GM12878 (cell line): ENCODE data around the gene PGAM1. TPM values are rescaled to one million over a fixed set of nuclear protein-coding genes. Genes with fewer than 3 reads are reported as not detected.

Experiments
- ATAC-seq: fragments of 200-7000 bp; cut with Tn5 transposase; 3 replicates; pipeline ENCODE4 v1.9.1; 2020; ENCODE audit warnings: mild to moderate bottlenecking, moderate library complexity
- BruUV-seq: library from RNA; stranded (reverse); fragments of 400-500 nt; replicated peaks from 2 replicates; lab custom pipeline; 2021; lab: Mats Ljungman, UMichigan
- CTCF ChIA-PET: fragments of 300-600 bp; sonication (Branson Sonifier 250); formaldehyde crosslinking; extraction: SDS; loops from one replicate; lab custom pipeline; 2021; ENCODE audit warnings: inconsistent platforms; lab: Yijun Ruan, JAX
- POLR2A ChIA-PET: fragments of 350-600 bp; formaldehyde crosslinking; extraction: SDS; loops from one replicate; lab custom pipeline; 2021; ENCODE audit warnings: inconsistent platforms; lab: Charles Lee
- RAD21 ChIA-PET: fragments of 300-600 bp; sonication (Branson Sonifier 250); formaldehyde crosslinking; loops from one replicate; lab custom pipeline; 2023; ENCODE audit warnings: antibody characterized with exemption; ENCODE audit not compliant: unreplicated experiment; lab: Charles Lee
- SMC1A ChIA-PET: fragments of 300-600 bp; sonication (Branson Sonifier 250); formaldehyde crosslinking; loops from one replicate; lab custom pipeline; 2023; ENCODE audit not compliant: unreplicated experiment, uncharacterized antibody; lab: Charles Lee
- DNase-seq: peaks from one replicate; pipeline ENCODE4 v3.0.0-alpha.2; 2011; ENCODE audit warnings: low read depth, low spot score
- FAIRE-seq: peaks from 3 replicates; lab custom pipeline; 2011; peaks lifted over from hg19 to GRCh38; lab: Jason Lieb, UNC
- H2AFZ ChIP-seq: 2 replicates; pipeline ENCODE4 v1.6.0; 2011; ENCODE audit warnings: low read depth, low read length, control low read depth; ENCODE audit not compliant: control insufficient read depth
- H3K27ac ChIP-seq: 2 replicates; pipeline ENCODE4 v1.5.1; 2011; ENCODE audit warnings: control low read depth; ENCODE audit not compliant: control insufficient read depth, insufficient read depth
- H3K27me3 ChIP-seq, 2 experiments: replicated peaks in 1 of 2; 2 replicates each; pipeline versions ENCODE4 v1.6.0 to v1.6.1; 2011; ENCODE audit warnings: low read length in 1 of 2; ENCODE audit not compliant: control insufficient read depth in 2 of 2, insufficient read depth in 2 of 2
- H3K36me3 ChIP-seq, 2 experiments: 2 replicates each; pipeline ENCODE4 v1.5.1; 2011; ENCODE audit warnings: low read length in 1 of 2; ENCODE audit not compliant: control insufficient read depth in 2 of 2, insufficient read depth in 2 of 2
- H3K4me1 ChIP-seq: 2 replicates; pipeline ENCODE4 v1.6.1; 2011; ENCODE audit warnings: mild to moderate bottlenecking, low read length, moderate library complexity, mixed read lengths; ENCODE audit not compliant: control insufficient read depth, insufficient read depth
- H3K4me2 ChIP-seq: 2 replicates; pipeline ENCODE4 v1.6.0; 2011; ENCODE audit warnings: control low read depth; ENCODE audit not compliant: control insufficient read depth, insufficient read depth
- H3K4me3 ChIP-seq: fragments of 200-600 bp; sonication (generic); 2 replicates; pipeline ENCODE4 v1.5.1; 2016
- H3K79me2 ChIP-seq: 2 replicates; pipeline ENCODE4 v1.6.0; 2011; ENCODE audit warnings: low read length; ENCODE audit not compliant: control insufficient read depth, insufficient read depth
- H3K9ac ChIP-seq: 2 replicates; pipeline ENCODE4 v1.8.0; 2011; ENCODE audit warnings: low read length, control low read depth, mixed read lengths; ENCODE audit not compliant: control insufficient read depth, insufficient read depth
- H3K9me3 ChIP-seq: replicated peaks from 3 replicates; pipeline ENCODE4 v1.5.1; 2011; ENCODE audit warnings: mild to moderate bottlenecking, low read length; ENCODE audit not compliant: control insufficient read depth, insufficient read depth
- H4K20me1 ChIP-seq: 2 replicates; pipeline ENCODE4 v1.6.0; 2011; ENCODE audit not compliant: control insufficient read depth, insufficient read depth
- ATF7 ChIP-seq: fragments of 450-650 bp; IDR thresholded peaks from 2 replicates; pipeline ENCODE4 v1.6.1; 2016; ENCODE audit warnings: low read depth, mild to moderate bottlenecking
- BRCA1 ChIP-seq: IDR thresholded peaks from 2 replicates; pipeline ENCODE4 v1.6.1; 2011; ENCODE audit warnings: low read depth, low read length, improper control_type of control experiment
- CEBPB ChIP-seq, 2 experiments: fragments of 150-350 bp in 1 of 2; IDR thresholded peaks; 2 replicates each; pipeline ENCODE4 v1.6.1; 2012 to 2014; ENCODE audit warnings: low read depth in 2 of 2, low read length in 2 of 2, borderline replicate concordance in 1 of 2, inconsistent platforms in 1 of 2
- ETV6 ChIP-seq, 2 experiments: fragments of 450-650 bp in 1 of 2; IDR thresholded peaks in 1 of 2; conservative IDR thresholded peaks in 1 of 2; 2 replicates each; pipeline ENCODE4 v1.6.1; 2014; ENCODE audit warnings: antibody characterized with exemption in 1 of 2, borderline replicate concordance in 1 of 2, low read depth in 1 of 2, mild to moderate bottlenecking in 1 of 2, moderate library complexity in 1 of 2
- JUND ChIP-seq: IDR thresholded peaks from 2 replicates; pipeline ENCODE4 v1.6.1; 2012; ENCODE audit warnings: low read depth, mild to moderate bottlenecking, low read length, improper control_type of control experiment, moderate library complexity
- POLR2AphosphoS5 ChIP-seq: IDR thresholded peaks from 2 replicates; pipeline ENCODE4 v1.6.1; 2011; ENCODE audit warnings: mild to moderate bottlenecking, low read length, inconsistent platforms
- RBBP5 ChIP-seq: fragments of 200-600 bp; sonication (generic); conservative IDR thresholded peaks from 2 replicates; pipeline ENCODE4 v1.6.1; 2016
- SMC3 ChIP-seq: IDR thresholded peaks from 2 replicates; pipeline ENCODE4 v1.6.1; 2011; ENCODE audit warnings: low read length, improper control_type of control experiment, borderline replicate concordance
- SREBF2 ChIP-seq: IDR thresholded peaks from 2 replicates; pipeline ENCODE4 v1.6.1; 2012; ENCODE audit warnings: mild to moderate bottlenecking, low read length
- TCF3 ChIP-seq: IDR thresholded peaks from 2 replicates; pipeline ENCODE4 v1.6.1; 2012; ENCODE audit warnings: low read depth, mild to moderate bottlenecking, low read length, borderline replicate concordance; ENCODE audit not compliant: insufficient read depth
- ZBTB40 ChIP-seq: fragments of 450-650 bp; IDR thresholded peaks from 2 replicates; pipeline ENCODE4 v1.6.1; 2016; ENCODE audit warnings: mild to moderate bottlenecking, moderate library complexity, borderline replicate concordance
- ZNF622 ChIP-seq: fragments of 450-650 bp; IDR thresholded peaks from 2 replicates; pipeline ENCODE4 v1.6.1; 2017; ENCODE audit warnings: mild to moderate bottlenecking, inconsistent platforms
- in situ Hi-C: fragments of 300-500 bp; cut with MboI; formaldehyde crosslinking; loops from 9 replicates; pipeline ENCODE4 v1.14.3; 2018; ENCODE audit warnings: mixed read lengths
- intact Hi-C: fragments of 100-400 bp; cut with micrococcal nuclease; formaldehyde crosslinking; loops from one replicate; pipeline ENCODE4 v1.14.2; 2022; ENCODE audit not compliant: unreplicated experiment
- polyA plus RNA-seq, 11 experiments: library from polyadenylated mRNA; depleted of rRNA in 4 of 11; unstranded in 6 of 11; stranded (reverse) in 5 of 11; fragments of >200 nt; fragmentation: Nextera tagmentation in 4 of 11; fragmentation: Illumina TruSeq in 1 of 11; extraction: Ambion mirVana in 4 of 11; extraction: Trizol in 1 of 11; gene quantifications; 1 replicate in 1 of 11; 2 replicates in 10 of 11; pipeline versions ENCODE4 v1.2.1 to v1.2.3, GENCODE V29; 2011 to 2016; ENCODE audit warnings: inconsistent platforms in 2 of 11, missing spikeins in 2 of 11, low read depth in 1 of 11
- total RNA-seq, 4 experiments: library from RNA; depleted of rRNA in 3 of 4; stranded (reverse); fragments of >200 nt in 3 of 4; fragmentation: Illumina TruSeq in 1 of 4; extraction: Trizol in 1 of 4; gene quantifications; 2 replicates each; pipeline versions ENCODE4 v1.2.1 to v1.2.3, GENCODE V29; 2013 to 2021
- TF ChIP-seq, protein P1 (sequence below): IDR thresholded peaks from 2 replicates; pipeline ENCODE4 v1.6.1; 2011; ENCODE audit warnings: low read depth, low read length, improper control_type of control experiment, borderline replicate concordance
- TF ChIP-seq, protein P2 (sequence below): fragments of 450-650 bp; formaldehyde crosslinking; IDR thresholded peaks from 2 replicates; pipeline ENCODE4 v1.4.0; 2020; ENCODE audit warnings: mild to moderate bottlenecking, moderate library complexity
- TF ChIP-seq, protein P3 (sequence below): IDR thresholded peaks from 2 replicates; pipeline ENCODE4 v1.6.1; 2012; ENCODE audit warnings: low read depth, low read length, improper control_type of control experiment

The PGAM1 gene
- total and polyA plus RNA-seq, 10 of the 15 experiments (the other 5 are each of a cell fraction or from before 2014, with no cell fraction given), result 115 to 1,362 (median 744) TPM

- no peaks in the 10 kb centered on the region for H4K20me1 ChIP-seq
- no peak overlapping the region for H3K27ac ChIP-seq
- ChIA-PET SMC1A (no interaction called here), RAD21 (interaction anchor here (0.7 kb wide), 1 partner anchor 11 kb away, joined by 3 read pairs; no protein-coding TSS in a partner anchor), POLR2A (no interaction called here), CTCF (interaction anchor here (1.5 kb wide), 1 partner anchor 150 kb away, joined by 4 read pairs; no protein-coding TSS in a partner anchor)
- H3K4me1 ChIP-seq, result no peaks in the 10 kb centered on the region
- no peak for FAIRE-seq
- no peak for DNase-seq
- intact Hi-C loops, result no loop called here
- no peak overlapping the region for H2AFZ ChIP-seq
- H3K4me2 ChIP-seq, result no peak overlapping the region
- in situ Hi-C loops, result no loop called here
- H3K27me3 ChIP-seq, result no peaks in the 10 kb centered on the region
- no peaks in the 10 kb centered on the region for H3K36me3 ChIP-seq
- no peak overlapping the region for H3K9ac ChIP-seq
- H3K79me2 ChIP-seq, result peaks cover 10% of the 10 kb centered on the region
- ATAC-seq, result no peak
- no peak overlapping the region for H3K4me3 ChIP-seq
- H3K9me3 ChIP-seq, result no peaks in the 10 kb centered on the region
- BruUV-seq, result no TSS peak
- TF ChIP-seq, protein P1, sequence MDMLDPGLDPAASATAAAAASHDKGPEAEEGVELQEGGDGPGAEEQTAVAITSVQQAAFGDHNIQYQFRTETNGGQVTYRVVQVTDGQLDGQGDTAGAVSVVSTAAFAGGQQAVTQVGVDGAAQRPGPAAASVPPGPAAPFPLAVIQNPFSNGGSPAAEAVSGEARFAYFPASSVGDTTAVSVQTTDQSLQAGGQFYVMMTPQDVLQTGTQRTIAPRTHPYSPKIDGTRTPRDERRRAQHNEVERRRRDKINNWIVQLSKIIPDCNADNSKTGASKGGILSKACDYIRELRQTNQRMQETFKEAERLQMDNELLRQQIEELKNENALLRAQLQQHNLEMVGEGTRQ, result no peak
- TF ChIP-seq CEBPB (IDR thresholded peaks at IDR 0.05; ENCODE audit: borderline replicate concordance in 1 of 2, low read depth in 2 of 2, low read length in 2 of 2) (no peak), ZBTB40 (no peak), SMC3 (no peak), BRCA1 (no peak), ZNF622 (no peak), ATF7 (no peak), ETV6 (conservative IDR thresholded peaks at IDR 0.05 in 1 of 2, IDR thresholded peaks at IDR 0.05 in 1 of 2; ENCODE audit: borderline replicate concordance in 1 of 2, low read depth in 1 of 2) (no peak), JUND (no peak), TCF3 (no peak), SREBF2 (no peak), POLR2AphosphoS5 (no peak), RBBP5 (no peak)
- TF ChIP-seq, protein P2, sequence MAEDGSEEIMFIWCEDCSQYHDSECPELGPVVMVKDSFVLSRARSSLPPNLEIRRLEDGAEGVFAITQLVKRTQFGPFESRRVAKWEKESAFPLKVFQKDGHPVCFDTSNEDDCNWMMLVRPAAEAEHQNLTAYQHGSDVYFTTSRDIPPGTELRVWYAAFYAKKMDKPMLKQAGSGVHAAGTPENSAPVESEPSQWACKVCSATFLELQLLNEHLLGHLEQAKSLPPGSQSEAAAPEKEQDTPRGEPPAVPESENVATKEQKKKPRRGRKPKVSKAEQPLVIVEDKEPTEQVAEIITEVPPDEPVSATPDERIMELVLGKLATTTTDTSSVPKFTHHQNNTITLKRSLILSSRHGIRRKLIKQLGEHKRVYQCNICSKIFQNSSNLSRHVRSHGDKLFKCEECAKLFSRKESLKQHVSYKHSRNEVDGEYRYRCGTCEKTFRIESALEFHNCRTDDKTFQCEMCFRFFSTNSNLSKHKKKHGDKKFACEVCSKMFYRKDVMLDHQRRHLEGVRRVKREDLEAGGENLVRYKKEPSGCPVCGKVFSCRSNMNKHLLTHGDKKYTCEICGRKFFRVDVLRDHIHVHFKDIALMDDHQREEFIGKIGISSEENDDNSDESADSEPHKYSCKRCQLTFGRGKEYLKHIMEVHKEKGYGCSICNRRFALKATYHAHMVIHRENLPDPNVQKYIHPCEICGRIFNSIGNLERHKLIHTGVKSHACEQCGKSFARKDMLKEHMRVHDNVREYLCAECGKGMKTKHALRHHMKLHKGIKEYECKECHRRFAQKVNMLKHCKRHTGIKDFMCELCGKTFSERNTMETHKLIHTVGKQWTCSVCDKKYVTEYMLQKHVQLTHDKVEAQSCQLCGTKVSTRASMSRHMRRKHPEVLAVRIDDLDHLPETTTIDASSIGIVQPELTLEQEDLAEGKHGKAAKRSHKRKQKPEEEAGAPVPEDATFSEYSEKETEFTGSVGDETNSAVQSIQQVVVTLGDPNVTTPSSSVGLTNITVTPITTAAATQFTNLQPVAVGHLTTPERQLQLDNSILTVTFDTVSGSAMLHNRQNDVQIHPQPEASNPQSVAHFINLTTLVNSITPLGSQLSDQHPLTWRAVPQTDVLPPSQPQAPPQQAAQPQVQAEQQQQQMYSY (CRISPR knock-in tag), result no peak
- TF ChIP-seq, protein P3, sequence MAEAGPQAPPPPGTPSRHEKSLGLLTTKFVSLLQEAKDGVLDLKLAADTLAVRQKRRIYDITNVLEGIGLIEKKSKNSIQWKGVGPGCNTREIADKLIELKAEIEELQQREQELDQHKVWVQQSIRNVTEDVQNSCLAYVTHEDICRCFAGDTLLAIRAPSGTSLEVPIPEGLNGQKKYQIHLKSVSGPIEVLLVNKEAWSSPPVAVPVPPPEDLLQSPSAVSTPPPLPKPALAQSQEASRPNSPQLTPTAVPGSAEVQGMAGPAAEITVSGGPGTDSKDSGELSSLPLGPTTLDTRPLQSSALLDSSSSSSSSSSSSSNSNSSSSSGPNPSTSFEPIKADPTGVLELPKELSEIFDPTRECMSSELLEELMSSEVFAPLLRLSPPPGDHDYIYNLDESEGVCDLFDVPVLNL, result no peak
These were observed 21.9 kb upstream of the PGAM1 start for GRCh38 chr10:97404044-97404443.
